GM19035 (cell line): Measurements from ENCODE around the gene TRIM7.
"Not testable (repeated sequence)": the region's sequence is repeated elsewhere in the genome, so short reads cannot be mapped to it uniquely, and the experiment has no call there.

Experiments used
- ATAC-seq: cut with Tn5 transposase; IDR thresholded peaks from one replicate; pipeline ENCODE4 v1.9.1; 2021; ENCODE audit not compliant: unreplicated experiment

The TRIM7 gene

GRCh38 chr5:181194489-181195248, 10.3 kb downstream of the TRIM7 start:
- ATAC-seq = no peak

- no peak for ATAC-seq
Measured at GRCh38 chr5:181193656-181194055, 11.3 kb downstream of the TRIM7 start.

GRCh38 chr5:181192337-181193046, 12.5 kb downstream of the TRIM7 start:
- no peak for ATAC-seq

- peak; percentile 60 for ATAC-seq
Measured at GRCh38 chr5:181191526-181192336, 13.3 kb downstream of the TRIM7 start.

GRCh38 chr5:181190711-181191525, 14.1 kb downstream of the TRIM7 start:
- ATAC-seq = peak; percentile 6

GRCh38 chr5:181189962-181190710, 14.9 kb downstream of the TRIM7 start:
- ATAC-seq = no peak

- no peak for ATAC-seq
Measured at GRCh38 chr5:181189363-181189961, 15.5 kb downstream of the TRIM7 start.

GRCh38 chr5:181188700-181189362, 16.2 kb downstream of the TRIM7 start:
- no peak for ATAC-seq

- no peak for ATAC-seq
Measured at GRCh38 chr5:181187500-181188213, 17.3 kb downstream of the TRIM7 start.

- no peak for ATAC-seq
Measured at GRCh38 chr5:181186986-181187499, 18.0 kb downstream of the TRIM7 start.

- no peak for ATAC-seq
Measured at GRCh38 chr5:181186022-181186421, 19.0 kb downstream of the TRIM7 start.

GRCh38 chr5:181185560-181185959, 19.4 kb downstream of the TRIM7 start:
- ATAC-seq = no peak

- no peak for ATAC-seq
Measured at GRCh38 chr5:181184845-181185216, 20.2 kb downstream of the TRIM7 start.

GRCh38 chr5:181182651-181183050, 22.3 kb downstream of the TRIM7 start:
- no peak for ATAC-seq

GRCh38 chr5:181181650-181182565, 23.1 kb downstream of the TRIM7 start:
- ATAC-seq = peak; percentile 46

GRCh38 chr5:181177559-181177958, 27.4 kb downstream of the TRIM7 start:
- ATAC-seq = not testable (repeated sequence)

- ATAC-seq = no peak
Measured at GRCh38 chr5:181176254-181176952, 28.6 kb downstream of the TRIM7 start.
